H7 (cell line): ENCODE measurements around the gene SS18. TPM values are rescaled to one million over a fixed set of nuclear protein-coding genes. Genes with fewer than 3 reads are reported as not detected.

Source experiments
- DNase-seq: peaks from one replicate; pipeline ENCODE4 v3.0.0; 2012
- H3K27me3 ChIP-seq: 2 replicates; pipeline ENCODE4 v1.6.0; 2011; ENCODE audit warnings: mild to moderate bottlenecking, low read length; ENCODE audit not compliant: control insufficient read depth, insufficient read depth
- H3K36me3 ChIP-seq: replicated peaks from 2 replicates; pipeline ENCODE4 v1.5.1; 2011; ENCODE audit warnings: low read length; ENCODE audit not compliant: control insufficient read depth, insufficient read depth
- H3K4me3 ChIP-seq: 2 replicates; pipeline ENCODE4 v1.5.1; 2011; ENCODE audit warnings: low read depth, mild to moderate bottlenecking, control low read depth, low read length, moderate library complexity; ENCODE audit not compliant: insufficient read depth
- total RNA-seq: library from RNA; depleted of rRNA; stranded (reverse); fragments of >200 nt; shearing (Covaris generic); gene quantifications from 2 replicates; pipeline ENCODE4 v1.2.3, GENCODE V29; 2014

Gene SS18
- total RNA-seq, 1 experiment from 2014 or later, result 97.6 TPM

- H3K36me3 ChIP-seq, result peaks cover 1% of the 10 kb centered on the region; the same call in 1 of the 2 replicates
- H3K4me3 ChIP-seq, result peak overlapping the region; percentile 70
- H3K27me3 ChIP-seq, result no peaks in the 10 kb centered on the region
- DNase-seq, result peak; percentile 12
Observed at GRCh38 chr18:26089293-26090129, 902 bp downstream of the SS18 start.

GRCh38 chr18:26088487-26088886, 1.9 kb downstream of the SS18 start:
- Histone ChIP-seq H3K4me3 (no peak overlapping the region), H3K36me3 (peaks cover 1% of the 10 kb centered on the region; the same call in 1 of the 2 replicates), H3K27me3 (no peaks in the 10 kb centered on the region)
- DNase-seq, result no peak

- H3K27me3 ChIP-seq, result no peaks in the 10 kb centered on the region
- H3K4me3 ChIP-seq, result no peak overlapping the region
- no peak for DNase-seq
- peaks cover 1% of the 10 kb centered on the region; the same call in 1 of the 2 replicates for H3K36me3 ChIP-seq
Observed at GRCh38 chr18:26086959-26087358, 3.5 kb downstream of the SS18 start.

GRCh38 chr18:26085056-26085455, 5.4 kb downstream of the SS18 start:
- Histone ChIP-seq H3K36me3 (peaks cover 3% of the 10 kb centered on the region), H3K4me3 (no peak overlapping the region)
- DNase-seq, result no peak

GRCh38 chr18:26083099-26083498, 7.3 kb downstream of the SS18 start:
- H3K4me3 ChIP-seq, result no peak overlapping the region
- H3K36me3 ChIP-seq, result peaks cover 3% of the 10 kb centered on the region
- no peak for DNase-seq
- no peaks in the 10 kb centered on the region for H3K27me3 ChIP-seq

More at GRCh38 chr18:26085056-26085455, 5.4 kb downstream of the SS18 start:
- no peaks in the 10 kb centered on the region for H3K27me3 ChIP-seq

GRCh38 chr18:26082475-26082874, 7.9 kb downstream of the SS18 start:
- Histone ChIP-seq H3K4me3 (no peak overlapping the region), H3K36me3 (peaks cover 3% of the 10 kb centered on the region), H3K27me3 (no peaks in the 10 kb centered on the region)
- DNase-seq, result no peak

- no peak for DNase-seq
- H3K36me3 ChIP-seq, result peaks cover 1% of the 10 kb centered on the region
Observed at GRCh38 chr18:26074246-26074645, 16.2 kb downstream of the SS18 start.

GRCh38 chr18:26073758-26074157, 16.7 kb downstream of the SS18 start:
- no peak for DNase-seq
- no peak overlapping the region for H3K4me3 ChIP-seq
- H3K27me3 ChIP-seq, result no peaks in the 10 kb centered on the region
- peaks cover 1% of the 10 kb centered on the region for H3K36me3 ChIP-seq

More at GRCh38 chr18:26074246-26074645, 16.2 kb downstream of the SS18 start:
- Histone ChIP-seq H3K4me3 (no peak overlapping the region), H3K27me3 (no peaks in the 10 kb centered on the region)

- Histone ChIP-seq H3K4me3 (no peak overlapping the region), H3K36me3 (peaks cover 7% of the 10 kb centered on the region), H3K27me3 (no peaks in the 10 kb centered on the region)
- DNase-seq, result no peak
Observed at GRCh38 chr18:26071725-26072124, 18.7 kb downstream of the SS18 start.

GRCh38 chr18:26071020-26071419, 19.4 kb downstream of the SS18 start:
- Histone ChIP-seq H3K4me3 (no peak overlapping the region), H3K36me3 (peaks cover 7% of the 10 kb centered on the region), H3K27me3 (no peaks in the 10 kb centered on the region)
- no peak for DNase-seq

- no peaks in the 10 kb centered on the region for H3K27me3 ChIP-seq
- no peak overlapping the region for H3K4me3 ChIP-seq
- no peak for DNase-seq
- H3K36me3 ChIP-seq, result peaks cover 6% of the 10 kb centered on the region
Observed at GRCh38 chr18:26059357-26059756, 31.1 kb downstream of the SS18 start.

GRCh38 chr18:26057344-26057773, 33.1 kb downstream of the SS18 start:
- Histone ChIP-seq H3K36me3 (peaks cover 8% of the 10 kb centered on the region), H3K27me3 (no peaks in the 10 kb centered on the region), H3K4me3 (no peak overlapping the region)
- DNase-seq, result no peak

- no peak for DNase-seq
- Histone ChIP-seq H3K36me3 (peaks cover 8% of the 10 kb centered on the region), H3K27me3 (no peaks in the 10 kb centered on the region), H3K4me3 (no peak overlapping the region)
Observed at GRCh38 chr18:26056291-26056690, 34.1 kb downstream of the SS18 start.

GRCh38 chr18:26052505-26052904, 37.9 kb downstream of the SS18 start:
- Histone ChIP-seq H3K36me3 (peaks cover 9% of the 10 kb centered on the region), H3K27me3 (no peaks in the 10 kb centered on the region), H3K4me3 (no peak overlapping the region)
- no peak for DNase-seq

- H3K27me3 ChIP-seq, result no peaks in the 10 kb centered on the region
- H3K4me3 ChIP-seq, result no peak overlapping the region
- no peak for DNase-seq
- H3K36me3 ChIP-seq, result peaks cover 5% of the 10 kb centered on the region
Observed at GRCh38 chr18:26051843-26052242, 38.6 kb downstream of the SS18 start.
